GM23338 (cell line): Measurements from ENCODE around the gene NPEPL1. TPM values are rescaled to one million over a fixed set of nuclear protein-coding genes. Genes with fewer than 3 reads are reported as not detected.

ENCODE experiments used
- ATAC-seq: fragments of 200-7000 bp; cut with Tn5 transposase; 3 replicates; pipeline ENCODE4 v1.9.1; 2020
- DNase-seq: peaks from one replicate; pipeline ENCODE4 v3.0.0-alpha.2; 2015; ENCODE audit warnings: low spot score
- H2AFZ ChIP-seq: fragments of 200-600 bp; sonication (generic); 2 replicates; pipeline ENCODE4 v1.8.0; 2016; ENCODE audit warnings: antibody characterized with exemption, mild to moderate bottlenecking, moderate library complexity
- H3F3A ChIP-seq: fragments of 200-600 bp; sonication (generic); replicated peaks from 2 replicates; pipeline ENCODE4 v1.8.0; 2017; ENCODE audit warnings: antibody characterized with exemption, mixed run types, low read depth
- H3K27ac ChIP-seq: fragments of 200-600 bp; sonication (generic); 2 replicates; pipeline ENCODE4 v1.6.1; 2016; ENCODE audit warnings: low read depth
- H3K27me3 ChIP-seq: fragments of 200-600 bp; sonication (generic); 2 replicates; pipeline ENCODE4 v1.8.0; 2016; ENCODE audit warnings: mild to moderate bottlenecking, mixed run types, moderate library complexity; ENCODE audit not compliant: insufficient read depth
- H3K36me3 ChIP-seq: fragments of 200-600 bp; sonication (generic); 2 replicates; pipeline ENCODE4 v1.8.0; 2016; ENCODE audit warnings: mild to moderate bottlenecking; ENCODE audit not compliant: insufficient read depth
- H3K4me1 ChIP-seq: fragments of 200-600 bp; sonication (generic); 2 replicates; pipeline ENCODE4 v1.8.0; 2016; ENCODE audit warnings: mild to moderate bottlenecking, moderate library complexity; ENCODE audit not compliant: insufficient read depth
- H3K4me2 ChIP-seq: fragments of 200-600 bp; sonication (generic); 2 replicates; pipeline ENCODE4 v1.7.1; 2017; ENCODE audit warnings: mixed run types
- H3K4me3 ChIP-seq: fragments of 200-600 bp; sonication (generic); 2 replicates; pipeline ENCODE4 v1.6.1; 2016; ENCODE audit warnings: mixed run types
- H3K79me2 ChIP-seq: fragments of 200-600 bp; sonication (generic); replicated peaks from 2 replicates; pipeline ENCODE4 v1.8.0; 2017; ENCODE audit warnings: mild to moderate bottlenecking; ENCODE audit not compliant: insufficient read depth
- H3K9me2 ChIP-seq: fragments of 200-600 bp; sonication (generic); 2 replicates; pipeline ENCODE4 v1.8.0; 2017; ENCODE audit not compliant: insufficient read depth
- H4K20me1 ChIP-seq: fragments of 200-600 bp; sonication (generic); replicated peaks from 2 replicates; pipeline ENCODE4 v1.8.0; 2017; ENCODE audit warnings: mild to moderate bottlenecking; ENCODE audit not compliant: insufficient read depth
- H3K27ac Mint-ChIP-seq: 2 replicates; pipeline ENCODE4 v1.8.0; 2020; ENCODE audit warnings: inconsistent platforms, mild to moderate bottlenecking, moderate library complexity, mixed read lengths
- H3K27me3 Mint-ChIP-seq: 3 replicates; pipeline ENCODE4 v1.8.0; 2022; ENCODE audit warnings: low read depth, mild to moderate bottlenecking, moderate library complexity, mixed read lengths, inconsistent platforms; ENCODE audit not compliant: insufficient read depth, poor library complexity
- H3K36me3 Mint-ChIP-seq: 3 replicates; pipeline ENCODE4 v1.8.0; 2021; ENCODE audit warnings: low read depth, mild to moderate bottlenecking, inconsistent platforms, moderate library complexity, mixed read lengths
- H3K4me1 Mint-ChIP-seq: 3 replicates; pipeline ENCODE4 v1.8.0; 2020; ENCODE audit warnings: mild to moderate bottlenecking, inconsistent platforms, mixed read lengths
- H3K4me3 Mint-ChIP-seq: 3 replicates; pipeline ENCODE4 v1.8.0; 2021; ENCODE audit warnings: moderate library complexity, mild to moderate bottlenecking, inconsistent platforms, mixed read lengths
- H3K9me3 Mint-ChIP-seq: 3 replicates; pipeline ENCODE4 v1.8.0; 2020; ENCODE audit warnings: moderate library complexity, mild to moderate bottlenecking, inconsistent platforms, mixed read lengths
- ETS1 ChIP-seq: IDR thresholded peaks from 2 replicates; pipeline ENCODE4 v1.6.1; 2016; ENCODE audit warnings: antibody characterized with exemption
- EZH2 ChIP-seq: fragments of 200-600 bp; sonication (generic); IDR thresholded peaks from one replicate; pipeline ENCODE4 v1.8.0; 2017; ENCODE audit warnings: antibody characterized with exemption, mild to moderate bottlenecking, low read depth; ENCODE audit not compliant: unreplicated experiment
- JUNB ChIP-seq: IDR thresholded peaks from one replicate; pipeline ENCODE4 v1.6.1; 2016; ENCODE audit warnings: antibody characterized with exemption; ENCODE audit not compliant: unreplicated experiment
- NANOG ChIP-seq: IDR thresholded peaks from 2 replicates; pipeline ENCODE4 v1.6.1; 2016; ENCODE audit warnings: antibody characterized with exemption, borderline replicate concordance
- polyA plus RNA-seq: library from polyadenylated mRNA; unstranded; fragments of >200 nt; fragmentation: Nextera tagmentation; extraction: Ambion mirVana; gene quantifications from 2 replicates; pipeline ENCODE4 v1.2.1, GENCODE V29; 2016
- total RNA-seq: library from RNA; depleted of rRNA; stranded (reverse); fragments of >200 nt; shearing (Covaris generic); gene quantifications from 2 replicates; pipeline ENCODE4 v1.2.3, GENCODE V29; 2014
- TF ChIP-seq, protein P1 (sequence below): fragments of 250-450 bp; sonication (Bioruptor Pico); IDR thresholded peaks from 2 replicates; pipeline ENCODE4 v1.5.0; 2020; ENCODE audit warnings: mild to moderate bottlenecking, moderate library complexity

The NPEPL1 gene
- total and polyA plus RNA-seq, 2 experiments from 2014 or later: 23.5 to 30.0 TPM

- Mint-ChIP-seq H3K4me3 (peak overlapping the region; percentile 56; the same call in 2 of the 3 replicates), H3K4me1 (peaks cover 79% of the 10 kb centered on the region), H3K27ac (peak overlapping the region; percentile 82), H3K9me3 (no peaks in the 10 kb centered on the region), H3K36me3 (peaks cover 17% of the 10 kb centered on the region; the same call in 2 of the 3 replicates), H3K27me3 (peaks cover 2% of the 10 kb centered on the region)
- ATAC-seq: no peak
- DNase-seq: no peak
- Histone ChIP-seq H3F3A (no peaks in the 10 kb centered on the region), H3K36me3 (0 out of 2 replicates have a peak, but pooled peaks cover 2% of the 10 kb centered on the region), H4K20me1 (no peaks in the 10 kb centered on the region), H3K4me2 (peak overlapping the region; percentile 78), H3K27me3 (no peaks in the 10 kb centered on the region), H3K79me2 (peaks cover 100% of the 10 kb centered on the region), H3K4me3 (no peak overlapping the region), H3K9me2 (no peaks in the 10 kb centered on the region), H3K27ac (no peak overlapping the region; the same call in 1 of the 2 replicates), H2AFZ (no peak overlapping the region), H3K4me1 (peaks cover 91% of the 10 kb centered on the region)
- TF ChIP-seq NANOG (no peak), JUNB (no peak), EZH2 (no peak), ETS1 (no peak)
- TF ChIP-seq, protein P1, sequence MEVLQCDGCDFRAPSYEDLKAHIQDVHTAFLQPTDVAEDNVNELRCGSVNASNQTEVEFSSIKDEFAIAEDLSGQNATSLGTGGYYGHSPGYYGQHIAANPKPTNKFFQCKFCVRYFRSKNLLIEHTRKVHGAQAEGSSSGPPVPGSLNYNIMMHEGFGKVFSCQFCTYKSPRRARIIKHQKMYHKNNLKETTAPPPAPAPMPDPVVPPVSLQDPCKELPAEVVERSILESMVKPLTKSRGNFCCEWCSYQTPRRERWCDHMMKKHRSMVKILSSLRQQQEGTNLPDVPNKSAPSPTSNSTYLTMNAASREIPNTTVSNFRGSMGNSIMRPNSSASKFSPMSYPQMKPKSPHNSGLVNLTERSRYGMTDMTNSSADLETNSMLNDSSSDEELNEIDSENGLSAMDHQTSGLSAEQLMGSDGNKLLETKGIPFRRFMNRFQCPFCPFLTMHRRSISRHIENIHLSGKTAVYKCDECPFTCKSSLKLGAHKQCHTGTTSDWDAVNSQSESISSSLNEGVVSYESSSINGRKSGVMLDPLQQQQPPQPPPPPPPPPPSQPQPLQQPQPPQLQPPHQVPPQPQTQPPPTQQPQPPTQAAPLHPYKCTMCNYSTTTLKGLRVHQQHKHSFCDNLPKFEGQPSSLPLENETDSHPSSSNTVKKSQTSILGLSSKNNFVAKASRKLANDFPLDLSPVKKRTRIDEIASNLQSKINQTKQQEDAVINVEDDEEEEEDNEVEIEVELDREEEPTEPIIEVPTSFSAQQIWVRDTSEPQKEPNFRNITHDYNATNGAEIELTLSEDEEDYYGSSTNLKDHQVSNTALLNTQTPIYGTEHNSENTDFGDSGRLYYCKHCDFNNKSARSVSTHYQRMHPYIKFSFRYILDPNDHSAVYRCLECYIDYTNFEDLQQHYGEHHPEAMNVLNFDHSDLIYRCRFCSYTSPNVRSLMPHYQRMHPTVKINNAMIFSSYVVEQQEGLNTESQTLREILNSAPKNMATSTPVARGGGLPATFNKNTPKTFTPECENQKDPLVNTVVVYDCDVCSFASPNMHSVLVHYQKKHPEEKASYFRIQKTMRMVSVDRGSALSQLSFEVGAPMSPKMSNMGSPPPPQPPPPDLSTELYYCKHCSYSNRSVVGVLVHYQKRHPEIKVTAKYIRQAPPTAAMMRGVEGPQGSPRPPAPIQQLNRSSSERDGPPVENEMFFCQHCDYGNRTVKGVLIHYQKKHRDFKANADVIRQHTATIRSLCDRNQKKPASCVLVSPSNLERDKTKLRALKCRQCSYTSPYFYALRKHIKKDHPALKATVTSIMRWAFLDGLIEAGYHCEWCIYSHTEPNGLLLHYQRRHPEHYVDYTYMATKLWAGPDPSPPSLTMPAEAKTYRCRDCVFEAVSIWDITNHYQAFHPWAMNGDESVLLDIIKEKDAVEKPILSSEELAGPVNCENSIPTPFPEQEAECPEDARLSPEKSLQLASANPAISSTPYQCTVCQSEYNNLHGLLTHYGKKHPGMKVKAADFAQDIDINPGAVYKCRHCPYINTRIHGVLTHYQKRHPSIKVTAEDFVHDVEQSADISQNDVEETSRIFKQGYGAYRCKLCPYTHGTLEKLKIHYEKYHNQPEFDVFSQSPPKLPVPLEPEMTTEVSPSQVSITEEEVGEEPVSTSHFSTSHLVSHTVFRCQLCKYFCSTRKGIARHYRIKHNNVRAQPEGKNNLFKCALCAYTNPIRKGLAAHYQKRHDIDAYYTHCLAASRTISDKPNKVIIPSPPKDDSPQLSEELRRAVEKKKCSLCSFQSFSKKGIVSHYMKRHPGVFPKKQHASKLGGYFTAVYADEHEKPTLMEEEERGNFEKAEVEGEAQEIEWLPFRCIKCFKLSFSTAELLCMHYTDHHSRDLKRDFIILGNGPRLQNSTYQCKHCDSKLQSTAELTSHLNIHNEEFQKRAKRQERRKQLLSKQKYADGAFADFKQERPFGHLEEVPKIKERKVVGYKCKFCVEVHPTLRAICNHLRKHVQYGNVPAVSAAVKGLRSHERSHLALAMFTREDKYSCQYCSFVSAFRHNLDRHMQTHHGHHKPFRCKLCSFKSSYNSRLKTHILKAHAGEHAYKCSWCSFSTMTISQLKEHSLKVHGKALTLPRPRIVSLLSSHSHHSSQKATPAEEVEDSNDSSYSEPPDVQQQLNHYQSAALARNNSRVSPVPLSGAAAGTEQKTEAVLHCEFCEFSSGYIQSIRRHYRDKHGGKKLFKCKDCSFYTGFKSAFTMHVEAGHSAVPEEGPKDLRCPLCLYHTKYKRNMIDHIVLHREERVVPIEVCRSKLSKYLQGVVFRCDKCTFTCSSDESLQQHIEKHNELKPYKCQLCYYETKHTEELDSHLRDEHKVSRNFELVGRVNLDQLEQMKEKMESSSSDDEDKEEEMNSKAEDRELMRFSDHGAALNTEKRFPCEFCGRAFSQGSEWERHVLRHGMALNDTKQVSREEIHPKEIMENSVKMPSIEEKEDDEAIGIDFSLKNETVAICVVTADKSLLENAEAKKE (CRISPR knock-in tag): no peak
Observed at GRCh38 chr20:58657986-58658385, 34.6 kb upstream of the NPEPL1 start.
